ENCODE measurements around the gene FUT3. TPM values are rescaled to one million over a fixed set of nuclear protein-coding genes. Genes with fewer than 3 reads are reported as not detected.

FUT3 gene
- total RNA-seq, 6 experiments from 2014 or later, result 0.19 to 1.4 (median 0.33) TPM

GRCh38 chr19:5824751-5825150 is 26.5 kb downstream of the FUT3 start:
- 90% methylated on average over 5 of the region's 10 CpGs for WGBS (ENCODE audit: insufficient coverage, low coverage, low lambda C conversion rate, missing lambda C conversion rate)
- Histone ChIP-seq H3K4me3 (no peak overlapping the region), H3K27me3 (no peaks in the 10 kb centered on the region), H3K27ac (no peak overlapping the region), H3K4me1 (peaks cover 0 to 22% (median 4%) of the 10 kb centered on the region in 4 donors), H3K36me3 (no peaks in the 10 kb centered on the region), H3K9me3 (no peaks in the 10 kb centered on the region)
- no peak for TF ChIP-seq CTCF (IDR thresholded peaks at IDR 0.05)
- no peak for TF ChIP-seq POLR2A (IDR thresholded peaks at IDR 0.05)
- ATAC-seq (no peak), DNase-seq (no peak)
- intact Hi-C loops (cut with DNase I), result loop anchor here in 1 of 2 donors (5.0 kb wide), 1 partner anchor 73 kb away; no protein-coding TSS in a partner anchor

GRCh38 chr19:5823579-5824281 is 27.5 kb downstream of the FUT3 start:
- TF ChIP-seq POLR2A (IDR thresholded peaks at IDR 0.05) (no peak), CTCF (IDR thresholded peaks at IDR 0.05) (peak; percentile 31 to 45 (median 42))
- intact Hi-C loops (cut with DNase I), result loop anchor here in 1 of 2 donors (5.0 kb wide), 1 partner anchor 74 kb away; no protein-coding TSS in a partner anchor
- Histone ChIP-seq H3K27ac (no peak overlapping the region), H3K27me3 (no peaks in the 10 kb centered on the region), H3K9me3 (no peaks in the 10 kb centered on the region), H3K4me3 (no peak overlapping the region), H3K36me3 (no peaks in the 10 kb centered on the region), H3K4me1 (peaks cover 0 to 18% (median 4%) of the 10 kb centered on the region in 4 donors)
- ATAC-seq, result peak; percentile 9 to 29 (median 20)
- WGBS (ENCODE audit: insufficient coverage, low coverage, low lambda C conversion rate, missing lambda C conversion rate), result 50% methylated on average over 10 of the region's 30 CpGs
- DNase-seq, result peak in 2 of 3 donors; percentile 63 to 66

- intact Hi-C loops (cut with DNase I), result loop anchor here in 1 of 2 donors (5.0 kb wide), 1 partner anchor 75 kb away; no protein-coding TSS in a partner anchor
- DNase-seq (peak in 1 of 3 donors; percentile 60), ATAC-seq (peak in 3 of 4 donors; percentile 5 to 10 (median 9))
- Histone ChIP-seq H3K27ac (no peak overlapping the region), H3K4me3 (no peak overlapping the region), H3K27me3 (no peaks in the 10 kb centered on the region), H3K36me3 (no peaks in the 10 kb centered on the region), H3K9me3 (no peaks in the 10 kb centered on the region), H3K4me1 (peaks cover 0 to 18% (median 3%) of the 10 kb centered on the region in 4 donors)
- TF ChIP-seq POLR2A (IDR thresholded peaks at IDR 0.05) (no peak), CTCF (IDR thresholded peaks at IDR 0.05) (no peak)
- WGBS (ENCODE audit: insufficient coverage, low coverage, low lambda C conversion rate, missing lambda C conversion rate), result 38% methylated on average over 8 of the region's 30 CpGs
Observed at GRCh38 chr19:5822181-5822844, 28.9 kb downstream of the FUT3 start.

- no peaks in the 10 kb centered on the region for H3K27me3 ChIP-seq
- DNase-seq (no peak), ATAC-seq (no peak)
- H3K27ac ChIP-seq, result no peak overlapping the region
- no peaks in the 10 kb centered on the region for H3K9me3 ChIP-seq
- H3K36me3 ChIP-seq, result no peaks in the 10 kb centered on the region
- TF ChIP-seq POLR2A (IDR thresholded peaks at IDR 0.05), result no peak
- no peak for TF ChIP-seq CTCF (IDR thresholded peaks at IDR 0.05)
- H3K4me1 ChIP-seq, result peaks cover 0 to 13% (median 0%) of the 10 kb centered on the region in 4 donors
- H3K4me3 ChIP-seq, result no peak overlapping the region
- intact Hi-C loops (cut with DNase I), result loop anchor here in 1 of 2 donors (5.0 kb wide), 1 partner anchor 76 kb away; no protein-coding TSS in a partner anchor
- WGBS (ENCODE audit: insufficient coverage, low coverage, low lambda C conversion rate, missing lambda C conversion rate), result 48% methylated on average over 7 of the region's 8 CpGs
Observed at GRCh38 chr19:5821521-5822180, 29.6 kb downstream of the FUT3 start.

Measured in right lobe of liver (tissue), 6 donors.